AG04450 (cell line): ENCODE measurements around the gene SYCP2L. TPM values are rescaled to one million over a fixed set of nuclear protein-coding genes. Genes with fewer than 3 reads are reported as not detected.

Source experiments
- CTCF ChIA-PET: fragments of 300-600, 350-600 bp; formaldehyde crosslinking; extraction: SDS; loops from one replicate; lab custom pipeline; 2022; ENCODE audit warnings: antibody characterized with exemption, inconsistent platforms; lab: Charles Lee
- POLR2A ChIA-PET: fragments of 350-600 bp; formaldehyde crosslinking; extraction: SDS; loops from one replicate; lab custom pipeline; 2021; ENCODE audit warnings: antibody characterized with exemption, inconsistent platforms; lab: Yijun Ruan, JAX
- DNase-seq: peaks from one replicate; pipeline ENCODE4 v3.0.0-alpha.2; 2011; ENCODE audit warnings: low read depth, low spot score
- H3K27ac ChIP-seq: one replicate; pipeline ENCODE4 v1.5.1; 2012; ENCODE audit warnings: low read depth, low read length, control low read depth
- H3K27me3 ChIP-seq: one replicate; pipeline ENCODE4 v1.6.0; 2012; ENCODE audit warnings: low read length; ENCODE audit not compliant: control insufficient read depth, insufficient read depth
- H3K4me3 ChIP-seq: 2 replicates; pipeline ENCODE4 v1.5.1; 2011; ENCODE audit warnings: mild to moderate bottlenecking, low read depth, low read length, control low read depth
- H3K9me3 ChIP-seq: 2 replicates; pipeline ENCODE4 v1.5.1; 2012; ENCODE audit warnings: low read length; ENCODE audit not compliant: control insufficient read depth, insufficient read depth
- polyA plus RNA-seq: library from polyadenylated mRNA; depleted of rRNA; stranded (reverse); fragments of >200 nt; gene quantifications from 2 replicates; pipeline ENCODE4 v1.2.3, GENCODE V29; 2011; rRNA removed
- TF ChIP-seq, protein P1 (sequence below): IDR thresholded peaks from 2 replicates; pipeline ENCODE4 v1.5.1; 2011; ENCODE audit warnings: low read depth, low read length, control low read depth, inconsistent platforms

Gene SYCP2L
- polyA plus RNA-seq, 1 experiment = 0.22 TPM

DNA sequence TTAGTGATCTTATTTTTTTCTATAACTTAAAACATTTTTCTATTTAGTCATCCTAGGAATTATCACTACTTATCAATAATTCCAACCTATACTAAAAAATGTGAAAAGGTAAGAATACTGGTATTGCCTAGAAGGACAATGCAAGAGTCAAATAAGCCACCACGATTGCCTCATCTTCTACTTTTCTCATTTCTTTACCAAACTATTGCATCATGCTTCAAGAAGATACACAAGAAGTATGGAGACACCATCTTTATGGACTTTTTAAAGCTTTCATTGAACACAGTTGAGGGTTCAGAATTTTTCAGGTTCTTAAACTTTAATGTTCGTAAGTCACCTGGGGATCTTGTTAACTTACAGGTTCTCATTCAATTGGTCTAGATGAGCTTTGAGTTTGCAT, 131.4 kb downstream of the SYCP2L start:
- H3K4me3 ChIP-seq = no peak overlapping the region
- no peaks in the 10 kb centered on the region for H3K27me3 ChIP-seq
- ChIA-PET CTCF (interaction anchor here (1.0 kb wide), 1 partner anchor 70 kb away, joined by 3 read pairs; no protein-coding TSS in a partner anchor), POLR2A (no interaction called here)
- H3K9me3 ChIP-seq = no peaks in the 10 kb centered on the region
- H3K27ac ChIP-seq = no peak overlapping the region
- no peak for DNase-seq
- TF ChIP-seq, protein P1, sequence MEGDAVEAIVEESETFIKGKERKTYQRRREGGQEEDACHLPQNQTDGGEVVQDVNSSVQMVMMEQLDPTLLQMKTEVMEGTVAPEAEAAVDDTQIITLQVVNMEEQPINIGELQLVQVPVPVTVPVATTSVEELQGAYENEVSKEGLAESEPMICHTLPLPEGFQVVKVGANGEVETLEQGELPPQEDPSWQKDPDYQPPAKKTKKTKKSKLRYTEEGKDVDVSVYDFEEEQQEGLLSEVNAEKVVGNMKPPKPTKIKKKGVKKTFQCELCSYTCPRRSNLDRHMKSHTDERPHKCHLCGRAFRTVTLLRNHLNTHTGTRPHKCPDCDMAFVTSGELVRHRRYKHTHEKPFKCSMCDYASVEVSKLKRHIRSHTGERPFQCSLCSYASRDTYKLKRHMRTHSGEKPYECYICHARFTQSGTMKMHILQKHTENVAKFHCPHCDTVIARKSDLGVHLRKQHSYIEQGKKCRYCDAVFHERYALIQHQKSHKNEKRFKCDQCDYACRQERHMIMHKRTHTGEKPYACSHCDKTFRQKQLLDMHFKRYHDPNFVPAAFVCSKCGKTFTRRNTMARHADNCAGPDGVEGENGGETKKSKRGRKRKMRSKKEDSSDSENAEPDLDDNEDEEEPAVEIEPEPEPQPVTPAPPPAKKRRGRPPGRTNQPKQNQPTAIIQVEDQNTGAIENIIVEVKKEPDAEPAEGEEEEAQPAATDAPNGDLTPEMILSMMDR = no peak

DNA sequence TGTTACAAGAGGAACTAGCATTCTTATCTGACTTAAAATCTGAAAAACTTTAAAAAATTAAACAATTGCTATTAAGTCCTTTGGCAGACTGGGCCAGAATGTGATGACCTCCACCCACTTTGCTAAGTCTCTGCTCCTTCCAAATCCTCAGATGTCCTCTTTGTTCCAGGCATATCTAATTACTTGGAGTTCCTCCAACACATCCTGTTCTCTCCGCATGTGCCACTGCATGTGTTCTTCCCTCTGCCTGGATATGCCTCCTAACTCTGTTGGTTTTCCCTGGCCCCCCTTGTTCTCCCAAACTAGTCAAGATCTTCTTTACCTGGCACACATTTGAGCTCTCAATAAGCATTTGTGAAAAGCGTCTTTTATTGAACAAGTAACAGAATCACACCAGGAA, 134.2 kb downstream of the SYCP2L start:
- H3K27me3 ChIP-seq = no peaks in the 10 kb centered on the region
- H3K4me3 ChIP-seq = no peak overlapping the region
- POLR2A ChIA-PET = no interaction called here
- TF ChIP-seq, protein P1 = no peak
- H3K9me3 ChIP-seq = no peaks in the 10 kb centered on the region
- CTCF ChIA-PET = interaction anchor here (1.4 to 1.5 kb wide), 2 partner anchors 48 to 66 kb away, joined by 3 to 5 read pairs; no protein-coding TSS in a partner anchor
- no peak overlapping the region for H3K27ac ChIP-seq
- no peak for DNase-seq

DNA sequence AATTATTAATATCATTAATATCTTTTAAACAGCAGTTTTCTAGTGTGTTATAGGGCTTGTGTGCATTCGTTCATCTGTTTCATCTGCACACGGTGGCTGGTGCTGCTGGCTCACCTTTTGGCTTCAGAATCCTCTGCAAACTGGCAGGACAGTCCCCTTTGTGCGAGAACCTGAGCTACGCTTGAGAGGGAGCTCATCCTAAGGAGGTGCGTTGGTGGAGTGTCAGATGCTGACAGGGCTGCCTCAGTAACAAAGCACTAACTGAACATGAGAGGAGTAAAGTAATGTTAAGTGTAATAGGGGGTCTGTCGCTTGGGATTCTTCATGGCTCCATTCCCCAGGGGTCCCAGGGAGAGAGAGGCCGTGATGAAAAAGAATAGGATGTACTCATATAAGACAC, 134.9 kb downstream of the SYCP2L start:
- TF ChIP-seq, protein P1 = no peak
- POLR2A ChIA-PET = no interaction called here
- Histone ChIP-seq H3K9me3 (no peaks in the 10 kb centered on the region), H3K27me3 (no peaks in the 10 kb centered on the region), H3K4me3 (no peak overlapping the region), H3K27ac (no peak overlapping the region)
- CTCF ChIA-PET = interaction anchor here (1.4 to 1.5 kb wide), 2 partner anchors 47 to 67 kb away, joined by 3 to 5 read pairs; no protein-coding TSS in a partner anchor
- no peak for DNase-seq

DNA sequence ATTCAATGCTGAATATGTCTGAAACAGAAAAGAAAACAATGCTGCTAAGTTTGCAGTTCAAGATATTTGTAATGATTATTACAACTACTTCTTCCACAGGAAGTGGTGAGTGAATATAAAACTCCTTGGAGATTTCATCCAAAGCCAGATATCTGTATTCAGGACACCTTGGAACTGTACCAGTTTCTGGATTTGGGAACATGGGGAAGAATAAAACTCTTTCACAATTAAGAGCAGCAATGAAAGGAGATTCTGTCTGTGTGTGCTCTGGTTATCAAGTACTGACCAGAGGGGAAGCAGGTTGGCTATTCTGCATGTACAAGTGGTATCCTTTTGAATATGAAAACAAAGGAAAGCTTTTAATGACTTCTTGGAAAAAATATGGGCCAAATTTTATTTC, 136.2 kb downstream of the SYCP2L start:
- ChIA-PET CTCF (interaction anchor here (0.7 to 1.3 kb wide), 2 partner anchors 46 to 553 kb away, joined by 3 to 4 read pairs; no protein-coding TSS in a partner anchor), POLR2A (no interaction called here)
- Histone ChIP-seq H3K27ac (no peak overlapping the region), H3K4me3 (no peak overlapping the region), H3K9me3 (no peaks in the 10 kb centered on the region), H3K27me3 (no peaks in the 10 kb centered on the region)
- no peak for DNase-seq
- TF ChIP-seq, protein P1 = no peak

Other genes starting within 250 kb of the SYCP2L start
- gene C6orf52, start 192.4 kb upstream of the SYCP2L start, polyA plus RNA-seq = 0.63 and 0.74 TPM in 2 replicates
- gene PAK1IP1, start 192.1 kb upstream of the SYCP2L start, polyA plus RNA-seq = 18.7 and 24.2 TPM in 2 replicates
- gene TMEM14C, start 164.0 kb upstream of the SYCP2L start, polyA plus RNA-seq = 284 and 385 TPM in 2 replicates
- gene TMEM14B, start 139.2 kb upstream of the SYCP2L start, polyA plus RNA-seq = 104 and 148 TPM in 2 replicates
- gene MAK, start 48.5 kb upstream of the SYCP2L start, polyA plus RNA-seq = not detected in 2 replicates
- not detected in 2 replicates for gene GCM2, start 5.0 kb upstream of the SYCP2L start, polyA plus RNA-seq
- gene ELOVL2, start 157.3 kb downstream of the SYCP2L start, polyA plus RNA-seq = 2.4 and 2.9 TPM in 2 replicates
- 8.0 and 9.0 TPM in 2 replicates for gene SMIM13, start 206.8 kb downstream of the SYCP2L start, polyA plus RNA-seq
- not detected in 2 replicates for gene ERVFRD-1, start 224.7 kb downstream of the SYCP2L start, polyA plus RNA-seq